ENCODE data around the gene GSE1. TPM values are rescaled to one million over a fixed set of nuclear protein-coding genes. Genes with fewer than 3 reads are reported as not detected.

Gene GSE1
- total and polyA plus RNA-seq, 2 of the 13 experiments (the other 11 are each of a cell fraction or from before 2014, with no cell fraction given): 16.1 to 31.2 TPM

DNA sequence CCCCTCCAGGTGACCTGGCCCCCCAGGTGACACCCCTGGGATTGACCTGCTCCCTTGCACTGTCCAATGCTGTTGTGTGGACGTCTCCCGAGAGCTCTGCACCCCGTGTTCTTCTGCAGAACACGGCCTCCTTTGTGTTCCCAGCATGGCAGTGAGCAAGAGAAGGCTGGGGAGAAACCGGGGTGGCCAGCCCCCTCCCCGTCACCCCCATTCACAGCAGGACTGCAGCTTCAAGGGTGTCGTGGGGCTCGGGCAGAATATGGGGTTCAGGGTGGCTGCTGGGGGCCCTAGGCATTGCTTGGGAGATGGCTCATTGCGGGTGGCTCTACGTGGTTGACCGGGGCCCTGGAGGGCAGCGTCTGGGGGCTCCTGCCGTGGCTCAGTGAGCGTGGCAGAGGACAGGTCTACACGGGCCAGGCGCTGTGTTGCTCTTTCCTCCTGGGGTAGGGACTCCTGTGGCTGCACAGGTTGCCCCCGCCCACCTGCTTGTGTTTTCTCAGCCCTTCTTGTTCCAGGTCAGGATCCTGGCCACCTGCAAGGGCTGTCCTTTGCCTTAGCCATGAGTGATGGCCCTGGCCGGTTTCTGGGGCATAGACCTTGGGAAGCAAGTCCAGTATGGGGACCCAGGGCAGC, 12.5 kb downstream of the GSE1 start (continued):
- no peak for TF ChIP-seq RXRB (CRISPR knock-in tag; IDR thresholded peaks at IDR 0.05; ENCODE audit: borderline replicate concordance)
- TF ChIP-seq ZNF891 (CRISPR knock-in tag; IDR thresholded peaks at IDR 0.05): 0 out of 2 replicates have a peak, but pooled peaks have one; percentile 30
- no peak for TF ChIP-seq PAX8 (CRISPR knock-in tag; IDR thresholded peaks at IDR 0.05; ENCODE audit: borderline replicate concordance)
- TF ChIP-seq ZNF431 (CRISPR knock-in tag; IDR thresholded peaks at IDR 0.05; ENCODE audit: borderline replicate concordance, low read depth): no peak
- no peak for TF ChIP-seq ZNF550 (CRISPR knock-in tag; IDR thresholded peaks at IDR 0.05; ENCODE audit: borderline replicate concordance)
- TF ChIP-seq ZNF343 (CRISPR knock-in tag; IDR thresholded peaks at IDR 0.05): no peak

DNA sequence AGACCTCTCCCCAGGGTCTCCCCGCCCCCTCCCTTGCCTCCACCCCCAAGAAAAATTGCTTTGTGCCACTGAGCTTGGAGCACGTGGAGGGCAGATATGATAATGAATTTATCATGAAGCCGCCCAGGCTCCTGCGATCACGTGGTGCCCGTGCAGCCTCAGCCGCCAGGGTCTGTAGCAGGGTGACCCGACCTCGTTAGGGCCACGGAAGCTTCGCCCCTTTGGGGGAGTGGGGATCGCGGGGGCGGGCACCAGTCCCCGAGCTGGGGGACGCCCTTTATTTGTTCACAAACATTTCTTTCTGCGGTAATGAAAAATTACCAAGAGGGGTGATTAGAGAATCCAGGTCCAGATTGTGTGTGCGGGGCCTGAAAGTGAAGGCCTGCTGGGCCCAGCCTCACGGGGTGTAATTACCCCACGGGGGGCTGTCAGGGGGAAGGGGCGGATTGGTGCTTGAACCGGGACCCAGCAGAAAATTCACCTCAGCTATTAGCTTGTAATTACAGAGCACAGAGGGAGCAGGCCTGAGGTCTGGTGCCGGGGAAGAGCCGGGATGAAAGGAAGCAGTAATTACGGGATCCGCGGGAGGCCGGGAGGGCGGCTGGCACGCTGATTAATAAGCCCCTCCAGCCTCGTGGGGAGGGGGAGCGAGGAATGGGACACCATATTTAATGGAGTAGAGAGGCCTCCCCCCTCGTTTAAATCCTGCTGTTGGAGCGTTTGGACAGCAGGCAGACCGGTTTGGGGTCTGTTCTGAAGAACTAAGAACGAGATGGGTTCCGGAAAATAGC, 13.3 kb downstream of the GSE1 start:
- no peak overlapping the region for H2AFZ ChIP-seq (ENCODE audit: low read length)
- FAIRE-seq: no peak
- peaks cover 31% of the 10 kb centered on the region for H3K4me1 ChIP-seq (ENCODE audit: insufficient read depth, low read length)
- ATAC-seq: no peak
- peaks cover 12% of the 10 kb centered on the region for H3K9me3 ChIP-seq (ENCODE audit: low read length)
- no peak overlapping the region for H3K4me2 ChIP-seq (ENCODE audit: low read depth, low read length)
- TF ChIP-seq ZIK1 (CRISPR knock-in tag; IDR thresholded peaks at IDR 0.05; ENCODE audit: borderline replicate concordance, low read depth) (no peak), FOXM1 (CRISPR knock-in tag; IDR thresholded peaks at IDR 0.05) (no peak), CREB1 (IDR thresholded peaks at IDR 0.05) (no peak), CREB1 (CRISPR knock-in tag; IDR thresholded peaks at IDR 0.05) (no peak), ONECUT2 (CRISPR knock-in tag; IDR thresholded peaks at IDR 0.05) (no peak), HOXA3 (CRISPR knock-in tag; IDR thresholded peaks at IDR 0.05) (0 out of 2 replicates have a peak, but pooled peaks have one; percentile 2), EZH2 (conservative IDR thresholded peaks at IDR 0.05; ENCODE audit: low read depth, low read length) (no peak), ZSCAN12 (CRISPR knock-in tag; IDR thresholded peaks at IDR 0.05) (no peak)
- H3K79me2 ChIP-seq (ENCODE audit: insufficient read depth, low read length): peaks cover 97% of the 10 kb centered on the region
- no peak overlapping the region for H3K9ac ChIP-seq (ENCODE audit: insufficient read depth, low read depth, low read length)
- no peak overlapping the region for H3K4me3 ChIP-seq (replicated peaks in 1 of 3; ENCODE audit: insufficient read depth in 1 of 3, low read depth in 2 of 3, low read length in 3 of 3)
- H3K36me3 ChIP-seq (replicated peaks in 1 of 2; ENCODE audit: control insufficient read depth in 1 of 2, insufficient read depth in 2 of 2, low read length in 2 of 2): peaks cover 17 to 29% of the 10 kb centered on the region in 2 experiments; a peak in 4 of 5 replicates
- H4K20me1 ChIP-seq (ENCODE audit: insufficient read depth, low read length): peaks cover 97% of the 10 kb centered on the region
- ChIA-PET POLR2A (no interaction called here), CTCF (ENCODE audit: low intra/inter-chr PET ratio, low total read pairs) (no interaction called here)
- 97% methylated on average over 37 of the region's 37 CpGs for WGBS (ENCODE audit: low lambda C conversion rate)
- intact Hi-C loops (cut with micrococcal nuclease; ENCODE audit: unreplicated experiment) (no loop called here), in situ Hi-C loops (cut with HindIII; ENCODE audit: extremely low pct_ligation_motif_present, low pct_unique_long_range_greater_than_20kb) (no loop called here)
- H3K27ac ChIP-seq (ENCODE audit: extremely low read length, insufficient read depth, low read length): no peak overlapping the region
- no TSS peak for BruUV-seq (replicated peaks)
- no peaks in the 10 kb centered on the region for H3K27me3 ChIP-seq (ENCODE audit: control insufficient read depth in 1 of 2, insufficient read depth in 2 of 2, low read length in 2 of 2)
- no peak for DNase-seq (ENCODE audit: low spot score)
